GM19328 (cell line): ENCODE measurements around the gene SYTL5.

ENCODE experiments used
- ATAC-seq: cut with Tn5 transposase; IDR thresholded peaks from one replicate; pipeline ENCODE4 v1.9.1; 2021; ENCODE audit warnings: mild to moderate bottlenecking, moderate library complexity; ENCODE audit not compliant: unreplicated experiment

The SYTL5 gene

GRCh38 chrX:38018766-38019425, 12.5 kb downstream of the SYTL5 start:
- ATAC-seq: no peak

GRCh38 chrX:38028300-38028699, 21.9 kb downstream of the SYTL5 start:
- no peak for ATAC-seq

- ATAC-seq: no peak
Measured at GRCh38 chrX:38036466-38036865, 30.1 kb downstream of the SYTL5 start.

GRCh38 chrX:38038501-38038900, 32.1 kb downstream of the SYTL5 start:
- ATAC-seq: no peak

GRCh38 chrX:38041237-38041636, 34.9 kb downstream of the SYTL5 start:
- ATAC-seq: no peak

- ATAC-seq: no peak
Measured at GRCh38 chrX:38044701-38045100, 38.3 kb downstream of the SYTL5 start.

- ATAC-seq: no peak
Measured at GRCh38 chrX:38045538-38046096, 39.3 kb downstream of the SYTL5 start.

- ATAC-seq: no peak
Measured at GRCh38 chrX:38048886-38049285, 42.5 kb downstream of the SYTL5 start.

GRCh38 chrX:38050806-38051205, 44.5 kb downstream of the SYTL5 start:
- ATAC-seq: no peak

GRCh38 chrX:38052096-38052495, 45.7 kb downstream of the SYTL5 start:
- no peak for ATAC-seq

- no peak for ATAC-seq
Measured at GRCh38 chrX:38055170-38055847, 49.0 kb downstream of the SYTL5 start.

GRCh38 chrX:38060331-38060878, 54.1 kb downstream of the SYTL5 start:
- no peak for ATAC-seq

- ATAC-seq: no peak
Measured at GRCh38 chrX:38061335-38061734, 55.0 kb downstream of the SYTL5 start.

- no peak for ATAC-seq
Measured at GRCh38 chrX:38066934-38067333, 60.6 kb downstream of the SYTL5 start.

GRCh38 chrX:38069273-38069672, 62.9 kb downstream of the SYTL5 start:
- ATAC-seq: no peak

- no peak for ATAC-seq
Measured at GRCh38 chrX:38069991-38070390, 63.6 kb downstream of the SYTL5 start.

- ATAC-seq: no peak
Measured at GRCh38 chrX:38079463-38079862, 73.1 kb downstream of the SYTL5 start.

GRCh38 chrX:38080808-38081207, 74.5 kb downstream of the SYTL5 start:
- ATAC-seq: no peak

- no peak for ATAC-seq
Measured at GRCh38 chrX:38081909-38082308, 75.6 kb downstream of the SYTL5 start.

GRCh38 chrX:38082309-38082708, 76.0 kb downstream of the SYTL5 start:
- no peak for ATAC-seq

- no peak for ATAC-seq
Measured at GRCh38 chrX:38085813-38086212, 79.5 kb downstream of the SYTL5 start.
